ENCODE results near the gene BAHCC1.
A peak's percentile ranks its signal among the peaks of the same experiment; 100 is the strongest.
"Not testable (repeated sequence)": the region's sequence is repeated elsewhere in the genome, so short reads cannot be mapped to it uniquely, and the experiment has no call there.

BAHCC1 gene

GRCh38 chr17:81424151-81425017 is 29.1 kb downstream of the BAHCC1 start:
- H2AFZ ChIP-seq (ENCODE audit: low read length, unreplicated experiment) = no peak overlapping the region
- H3K27ac ChIP-seq (ENCODE audit: low read depth, low read length) = peak overlapping the region; percentile 98
- H3K79me2 ChIP-seq (ENCODE audit: control insufficient read depth, insufficient read depth, low read length, unreplicated experiment) = peaks cover 14% of the 10 kb centered on the region
- H3K36me3 ChIP-seq (ENCODE audit: insufficient read depth, low read length) = no peaks in the 10 kb centered on the region
- H3K4me3 ChIP-seq (ENCODE audit: low read depth, low read length) = no peak overlapping the region
- no peaks in the 10 kb centered on the region for H3K27me3 ChIP-seq (ENCODE audit: insufficient read depth, low read length)
- peaks cover 53% of the 10 kb centered on the region for H3K4me1 ChIP-seq (ENCODE audit: control insufficient read depth, insufficient read depth, low read length, unreplicated experiment)

GRCh38 chr17:81425041-81425440 is 29.8 kb downstream of the BAHCC1 start:
- Histone ChIP-seq H3K79me2 (ENCODE audit: control insufficient read depth, insufficient read depth, low read length, unreplicated experiment) (peaks cover 14% of the 10 kb centered on the region), H3K4me1 (ENCODE audit: control insufficient read depth, insufficient read depth, low read length, unreplicated experiment) (peaks cover 53% of the 10 kb centered on the region)
- not testable (repeated sequence) for H3K36me3 ChIP-seq (ENCODE audit: insufficient read depth, low read length); H3K27me3 ChIP-seq (ENCODE audit: insufficient read depth, low read length); H3K27ac ChIP-seq (ENCODE audit: low read depth, low read length); H2AFZ ChIP-seq (ENCODE audit: low read length, unreplicated experiment); H3K4me3 ChIP-seq (ENCODE audit: low read depth, low read length)

DNA sequence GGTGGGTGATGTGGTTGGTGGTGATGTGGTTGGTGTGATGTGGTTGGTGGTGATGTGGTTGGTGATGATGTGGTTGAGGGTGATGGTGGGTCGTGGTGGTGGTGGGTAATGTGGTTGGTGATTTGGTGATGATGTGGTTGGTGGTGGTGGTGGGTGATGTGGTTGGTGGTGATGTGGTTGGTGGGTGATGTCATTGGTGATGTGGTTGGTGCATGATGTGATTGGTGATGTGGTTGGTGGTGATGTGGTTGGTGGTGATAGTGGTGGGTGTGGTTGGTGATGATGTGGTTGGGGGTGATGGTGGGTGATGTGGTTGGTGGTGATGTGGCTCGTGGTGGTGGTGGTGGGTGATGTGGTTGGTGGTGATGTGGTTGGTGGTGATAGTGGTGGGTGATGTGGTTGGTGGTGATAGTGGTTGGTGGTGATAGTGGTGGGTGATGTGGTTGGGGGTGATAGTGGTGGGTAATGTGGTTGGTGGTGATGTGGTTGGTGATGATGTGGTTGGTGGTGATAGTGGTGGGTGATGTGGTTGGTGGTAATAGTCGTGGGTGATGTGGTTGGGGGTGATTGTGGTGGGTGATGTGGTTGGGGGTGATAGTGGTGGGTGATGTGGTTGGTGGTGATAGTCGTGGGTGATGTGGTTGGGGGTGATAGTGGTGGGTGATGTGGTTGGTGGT is 30.6 kb downstream of the BAHCC1 start:
- Histone ChIP-seq H3K4me1 (ENCODE audit: control insufficient read depth, insufficient read depth, low read length, unreplicated experiment) (peaks cover 45% of the 10 kb centered on the region), H3K79me2 (ENCODE audit: control insufficient read depth, insufficient read depth, low read length, unreplicated experiment) (peaks cover 14% of the 10 kb centered on the region)
- not testable (repeated sequence) for H3K36me3 ChIP-seq (ENCODE audit: insufficient read depth, low read length); H3K4me3 ChIP-seq (ENCODE audit: low read depth, low read length); H3K27ac ChIP-seq (ENCODE audit: low read depth, low read length); H2AFZ ChIP-seq (ENCODE audit: low read length, unreplicated experiment); H3K27me3 ChIP-seq (ENCODE audit: insufficient read depth, low read length)

DNA sequence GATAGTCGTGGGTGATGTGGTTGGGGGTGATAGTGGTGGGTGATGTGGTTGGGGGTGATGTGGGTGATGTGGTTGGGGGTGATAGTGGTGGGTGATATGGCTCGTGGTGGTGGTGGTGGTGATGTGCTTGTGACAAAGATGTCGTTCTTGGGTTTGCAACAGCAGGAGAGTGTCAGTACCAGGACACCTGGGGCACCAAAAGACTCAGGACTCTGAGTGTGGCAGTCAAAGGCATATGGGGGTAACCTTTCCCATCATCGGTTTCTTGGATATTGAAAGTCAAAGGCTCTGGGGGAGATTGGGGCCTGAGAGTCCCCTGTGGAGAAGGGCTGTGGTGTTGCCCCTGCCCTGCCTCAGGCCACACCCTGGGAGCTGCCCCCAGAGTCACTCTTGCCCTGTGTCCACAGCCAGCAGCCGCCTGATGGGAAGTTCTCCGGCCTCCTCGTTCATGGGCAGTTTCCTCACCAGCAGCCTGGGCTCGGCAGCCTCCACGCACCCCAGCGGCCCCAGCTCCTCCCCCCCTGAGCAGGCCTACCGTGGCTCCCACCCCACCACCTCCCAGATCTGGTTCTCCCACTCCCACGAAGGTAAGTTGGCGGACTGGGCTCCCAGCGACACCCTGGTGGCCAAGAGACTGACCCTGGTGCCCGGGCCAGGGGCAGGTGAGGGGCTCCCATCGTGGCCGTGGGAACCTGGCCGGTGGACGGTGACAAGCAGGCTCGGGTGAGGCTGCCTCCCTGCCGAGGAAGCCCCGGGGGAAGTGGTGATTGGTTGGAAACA is 31.3 kb downstream of the BAHCC1 start:
- no peaks in the 10 kb centered on the region for H3K27me3 ChIP-seq (ENCODE audit: insufficient read depth, low read length)

GRCh38 chr17:81427173-81428120 is 32.2 kb downstream of the BAHCC1 start:
- Histone ChIP-seq H3K27ac (ENCODE audit: low read depth, low read length) (no peak overlapping the region), H3K79me2 (ENCODE audit: control insufficient read depth, insufficient read depth, low read length, unreplicated experiment) (peaks cover 9% of the 10 kb centered on the region)

More for the DNA sequence above, 31.3 kb downstream of the BAHCC1 start:
- Histone ChIP-seq H2AFZ (ENCODE audit: low read length, unreplicated experiment) (no peak overlapping the region), H3K36me3 (ENCODE audit: insufficient read depth, low read length) (no peaks in the 10 kb centered on the region), H3K4me1 (ENCODE audit: control insufficient read depth, insufficient read depth, low read length, unreplicated experiment) (peaks cover 38% of the 10 kb centered on the region), H3K4me3 (ENCODE audit: low read depth, low read length) (no peak overlapping the region), H3K79me2 (ENCODE audit: control insufficient read depth, insufficient read depth, low read length, unreplicated experiment) (peaks cover 14% of the 10 kb centered on the region), H3K27ac (ENCODE audit: low read depth, low read length) (no peak overlapping the region)

DNA sequence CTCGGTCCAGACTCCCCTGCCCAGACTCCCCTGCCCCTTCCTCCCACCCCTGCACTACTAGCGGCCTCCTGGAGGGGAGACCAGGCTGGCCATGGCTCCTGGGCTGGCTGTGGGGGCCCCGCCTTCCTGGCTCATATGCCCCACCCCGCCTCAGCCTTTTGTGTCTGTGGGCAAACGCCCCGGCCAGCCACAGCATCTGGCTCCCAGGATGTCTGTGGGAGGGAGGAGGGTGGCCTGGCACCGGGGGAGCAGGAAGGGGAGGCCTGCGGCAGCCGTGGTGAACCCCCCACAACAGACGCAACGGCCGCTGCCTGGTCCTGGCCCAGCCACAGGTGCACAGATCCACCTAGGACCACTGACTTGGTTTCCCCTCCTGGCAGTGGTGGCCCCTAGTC is 32.9 kb downstream of the BAHCC1 start:
- no peaks in the 10 kb centered on the region for H3K36me3 ChIP-seq (ENCODE audit: insufficient read depth, low read length)
- H3K4me1 ChIP-seq (ENCODE audit: control insufficient read depth, insufficient read depth, low read length, unreplicated experiment) = peaks cover 24% of the 10 kb centered on the region
- no peak overlapping the region for H3K27ac ChIP-seq (ENCODE audit: low read depth, low read length)
- no peak overlapping the region for H2AFZ ChIP-seq (ENCODE audit: low read length, unreplicated experiment)
- no peaks in the 10 kb centered on the region for H3K27me3 ChIP-seq (ENCODE audit: insufficient read depth, low read length)
- H3K79me2 ChIP-seq (ENCODE audit: control insufficient read depth, insufficient read depth, low read length, unreplicated experiment) = peaks cover 9% of the 10 kb centered on the region
- H3K4me3 ChIP-seq (ENCODE audit: low read depth, low read length) = no peak overlapping the region

More at GRCh38 chr17:81427173-81428120, 32.2 kb downstream of the BAHCC1 start:
- Histone ChIP-seq H3K27me3 (ENCODE audit: insufficient read depth, low read length) (no peaks in the 10 kb centered on the region), H3K36me3 (ENCODE audit: insufficient read depth, low read length) (no peaks in the 10 kb centered on the region), H3K4me3 (ENCODE audit: low read depth, low read length) (no peak overlapping the region), H2AFZ (ENCODE audit: low read length, unreplicated experiment) (no peak overlapping the region), H3K4me1 (ENCODE audit: control insufficient read depth, insufficient read depth, low read length, unreplicated experiment) (peaks cover 29% of the 10 kb centered on the region)

- Histone ChIP-seq H3K36me3 (ENCODE audit: insufficient read depth, low read length) (no peaks in the 10 kb centered on the region), H2AFZ (ENCODE audit: low read length, unreplicated experiment) (no peak overlapping the region), H3K4me3 (ENCODE audit: low read depth, low read length) (no peak overlapping the region), H3K79me2 (ENCODE audit: control insufficient read depth, insufficient read depth, low read length, unreplicated experiment) (peaks cover 9% of the 10 kb centered on the region), H3K27ac (ENCODE audit: low read depth, low read length) (no peak overlapping the region), H3K27me3 (ENCODE audit: insufficient read depth, low read length) (no peaks in the 10 kb centered on the region), H3K4me1 (ENCODE audit: control insufficient read depth, insufficient read depth, low read length, unreplicated experiment) (peaks cover 22% of the 10 kb centered on the region)
Observed at GRCh38 chr17:81428516-81428915, 33.3 kb downstream of the BAHCC1 start.

GRCh38 chr17:81428948-81429774 is 33.9 kb downstream of the BAHCC1 start:
- H3K4me1 ChIP-seq (ENCODE audit: control insufficient read depth, insufficient read depth, low read length, unreplicated experiment) = peaks cover 22% of the 10 kb centered on the region
- H3K4me3 ChIP-seq (ENCODE audit: low read depth, low read length) = no peak overlapping the region
- no peak overlapping the region for H3K27ac ChIP-seq (ENCODE audit: low read depth, low read length)
- peaks cover 4% of the 10 kb centered on the region for H3K79me2 ChIP-seq (ENCODE audit: control insufficient read depth, insufficient read depth, low read length, unreplicated experiment)
- H3K36me3 ChIP-seq (ENCODE audit: insufficient read depth, low read length) = no peaks in the 10 kb centered on the region
- no peaks in the 10 kb centered on the region for H3K27me3 ChIP-seq (ENCODE audit: insufficient read depth, low read length)
- no peak overlapping the region for H2AFZ ChIP-seq (ENCODE audit: low read length, unreplicated experiment)

DNA sequence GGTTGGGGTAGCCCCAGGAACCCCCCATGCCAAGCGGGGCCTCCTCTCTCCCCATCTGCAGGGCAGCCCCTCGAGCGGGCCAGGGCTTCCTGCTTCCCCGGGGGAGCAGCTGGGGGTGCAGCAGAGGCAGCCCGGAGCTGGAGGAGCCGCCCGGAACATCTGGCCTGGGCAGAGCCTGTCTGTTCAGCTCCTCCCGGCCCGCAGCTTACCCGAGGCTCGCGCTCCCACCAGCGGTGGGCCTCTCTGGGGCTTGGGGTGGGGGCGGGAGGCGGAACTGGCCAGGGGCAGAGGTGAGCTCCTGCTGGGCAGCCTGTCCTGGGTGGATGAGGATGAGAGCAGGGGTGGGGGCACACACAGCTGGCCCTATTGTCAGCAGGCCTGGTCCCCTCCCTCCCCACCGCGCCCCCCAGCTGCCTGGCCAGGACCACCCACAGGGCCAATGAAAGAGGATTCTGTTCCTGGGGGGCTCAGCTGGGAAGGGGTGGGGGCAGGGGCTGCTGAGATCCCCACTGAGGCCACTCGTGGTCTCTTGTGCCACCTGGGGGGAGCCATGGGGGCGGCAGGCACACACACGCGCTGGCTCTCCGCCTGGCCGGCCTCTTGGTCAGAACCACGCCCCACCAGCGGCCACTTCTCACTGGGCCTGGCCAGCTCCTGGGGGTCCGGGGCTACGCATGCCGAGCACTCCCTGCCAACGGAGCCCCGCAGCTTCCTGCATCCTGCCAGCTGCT is 34.7 kb downstream of the BAHCC1 start:
- H2AFZ ChIP-seq (ENCODE audit: low read length, unreplicated experiment) = no peak overlapping the region
- H3K27ac ChIP-seq (ENCODE audit: low read depth, low read length) = no peak overlapping the region
- H3K4me3 ChIP-seq (ENCODE audit: low read depth, low read length) = no peak overlapping the region
- H3K27me3 ChIP-seq (ENCODE audit: insufficient read depth, low read length) = no peaks in the 10 kb centered on the region
- peaks cover 4% of the 10 kb centered on the region for H3K79me2 ChIP-seq (ENCODE audit: control insufficient read depth, insufficient read depth, low read length, unreplicated experiment)
- H3K4me1 ChIP-seq (ENCODE audit: control insufficient read depth, insufficient read depth, low read length, unreplicated experiment) = peaks cover 25% of the 10 kb centered on the region
- H3K36me3 ChIP-seq (ENCODE audit: insufficient read depth, low read length) = no peaks in the 10 kb centered on the region
